GM12873 (cell line): Measurements from ENCODE around the gene CACNA1S.

Experiments
- TF ChIP-seq, protein P1 (sequence below): IDR thresholded peaks from 2 replicates; pipeline ENCODE4 v1.5.1; 2012; ENCODE audit warnings: low read depth, mild to moderate bottlenecking, moderate library complexity, low read length, control low read depth; ENCODE audit not compliant: insufficient read depth; ENCODE audit errors: missing control alignments

Gene CACNA1S

GRCh38 chr1:201021630-201022492, 90.4 kb downstream of the CACNA1S start:
- TF ChIP-seq, protein P1, sequence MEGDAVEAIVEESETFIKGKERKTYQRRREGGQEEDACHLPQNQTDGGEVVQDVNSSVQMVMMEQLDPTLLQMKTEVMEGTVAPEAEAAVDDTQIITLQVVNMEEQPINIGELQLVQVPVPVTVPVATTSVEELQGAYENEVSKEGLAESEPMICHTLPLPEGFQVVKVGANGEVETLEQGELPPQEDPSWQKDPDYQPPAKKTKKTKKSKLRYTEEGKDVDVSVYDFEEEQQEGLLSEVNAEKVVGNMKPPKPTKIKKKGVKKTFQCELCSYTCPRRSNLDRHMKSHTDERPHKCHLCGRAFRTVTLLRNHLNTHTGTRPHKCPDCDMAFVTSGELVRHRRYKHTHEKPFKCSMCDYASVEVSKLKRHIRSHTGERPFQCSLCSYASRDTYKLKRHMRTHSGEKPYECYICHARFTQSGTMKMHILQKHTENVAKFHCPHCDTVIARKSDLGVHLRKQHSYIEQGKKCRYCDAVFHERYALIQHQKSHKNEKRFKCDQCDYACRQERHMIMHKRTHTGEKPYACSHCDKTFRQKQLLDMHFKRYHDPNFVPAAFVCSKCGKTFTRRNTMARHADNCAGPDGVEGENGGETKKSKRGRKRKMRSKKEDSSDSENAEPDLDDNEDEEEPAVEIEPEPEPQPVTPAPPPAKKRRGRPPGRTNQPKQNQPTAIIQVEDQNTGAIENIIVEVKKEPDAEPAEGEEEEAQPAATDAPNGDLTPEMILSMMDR: no peak

DNA sequence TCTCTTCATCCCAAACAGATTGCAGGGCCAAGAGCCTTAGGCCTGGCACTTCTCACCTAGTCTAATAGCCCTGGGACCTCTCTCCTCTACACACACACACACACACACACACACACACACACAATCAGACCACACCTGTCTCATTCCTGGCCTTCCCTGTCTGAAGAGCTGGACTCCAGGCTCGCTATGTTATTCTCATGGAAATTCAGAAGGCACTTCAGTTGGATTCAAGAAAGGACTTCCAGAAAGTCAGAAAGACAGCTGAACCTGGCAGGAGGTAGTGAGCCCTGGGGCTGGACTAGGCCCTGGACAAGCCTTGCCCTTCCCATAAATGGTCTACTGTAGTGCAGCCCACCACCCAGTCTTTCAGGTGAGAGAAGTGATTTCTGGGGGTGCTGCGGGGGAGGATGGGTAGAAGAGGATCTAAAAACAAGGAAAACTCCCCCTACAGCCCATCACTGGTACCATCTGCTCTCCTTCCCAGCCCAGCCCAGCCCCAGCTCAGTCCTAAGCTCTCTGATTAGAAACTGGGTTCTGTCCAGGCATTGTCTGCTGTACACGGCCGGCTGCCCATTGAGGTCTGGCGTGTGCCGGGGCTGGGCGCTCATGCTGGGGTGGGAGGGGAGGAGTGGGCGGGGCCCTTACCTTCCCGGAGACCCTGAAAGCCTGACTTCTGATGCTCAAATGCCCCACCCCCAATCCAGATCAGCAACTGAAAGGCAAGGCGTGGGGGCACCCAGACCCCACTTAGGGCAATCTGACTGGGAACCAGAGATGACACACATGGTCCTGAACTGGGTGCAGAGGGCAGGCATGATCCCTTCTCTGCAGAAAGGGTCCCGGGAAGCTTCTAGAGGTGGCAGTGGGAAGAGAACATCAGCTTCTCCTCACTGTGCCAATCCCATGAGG, 91.3 kb downstream of the CACNA1S start:
- TF ChIP-seq, protein P1: peak; percentile 70

DNA sequence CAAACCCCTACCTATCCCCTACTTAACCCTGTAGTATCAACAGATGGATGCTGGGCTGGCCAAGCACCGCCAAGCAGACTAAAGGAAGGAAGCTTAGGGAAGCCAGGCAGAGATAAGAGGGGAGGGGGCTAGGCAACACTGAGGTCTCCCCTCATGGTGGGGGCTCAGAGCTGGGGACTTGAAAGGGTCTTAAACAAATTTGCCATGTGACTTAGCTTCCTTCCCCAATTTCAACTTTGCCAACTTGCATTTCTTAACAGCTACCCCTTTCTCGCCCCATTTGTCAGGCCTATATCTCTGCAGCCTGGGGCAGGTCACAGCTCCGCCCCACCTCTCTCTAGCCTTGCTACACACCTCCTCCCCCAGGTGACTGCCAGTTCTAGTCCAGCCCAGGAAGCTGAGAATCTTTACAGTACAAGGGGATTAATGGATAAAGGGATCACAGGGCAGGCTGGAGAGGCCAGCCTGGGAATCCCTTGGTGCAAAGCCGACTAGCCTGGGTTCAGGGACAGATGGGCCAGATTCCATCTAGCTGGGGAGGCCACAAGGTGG, 92.1 kb downstream of the CACNA1S start:
- TF ChIP-seq, protein P1: no peak

DNA sequence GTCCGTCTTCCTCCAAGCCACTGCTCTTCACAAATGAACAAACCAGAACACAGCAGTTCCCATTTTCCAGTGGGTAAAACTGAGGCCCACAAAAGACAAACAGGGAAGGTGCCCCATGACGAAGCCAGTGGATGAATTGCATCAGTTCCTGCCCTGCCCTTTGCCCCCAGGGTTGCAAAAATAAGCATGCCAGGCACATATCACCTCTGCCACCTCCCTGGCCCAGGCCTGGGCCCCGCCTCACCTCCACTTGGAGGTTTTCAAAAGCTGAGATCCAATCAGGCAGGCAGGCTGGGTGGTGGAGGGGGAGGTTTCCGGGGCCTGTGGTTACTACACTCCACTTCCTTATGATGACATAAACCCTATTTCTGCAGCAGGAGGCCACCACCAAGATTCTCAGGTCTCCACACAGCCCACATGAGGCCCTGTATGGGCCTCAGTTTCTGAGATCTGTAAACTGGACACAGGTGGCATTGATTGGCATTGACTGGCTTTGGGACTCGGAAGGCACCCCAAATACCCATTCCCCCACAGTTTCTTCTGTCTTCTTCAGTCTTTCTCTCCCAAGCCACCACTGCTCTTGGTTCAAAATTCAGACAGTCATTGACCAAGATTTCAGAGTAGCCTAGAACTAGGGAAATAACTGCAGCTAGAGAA, 92.8 kb downstream of the CACNA1S start:
- TF ChIP-seq, protein P1: no peak

GRCh38 chr1:201017828-201018163, 94.4 kb downstream of the CACNA1S start:
- TF ChIP-seq, protein P1: no peak

- TF ChIP-seq, protein P1: no peak
Measured at GRCh38 chr1:201016943-201017827, 95.0 kb downstream of the CACNA1S start.
